Measurements from ENCODE around the gene STARD6.
A peak's percentile ranks its signal among the peaks of the same experiment; 100 is the strongest.

The STARD6 gene

GRCh38 chr18:54351186-54351585 is 6.5 kb downstream of the STARD6 start:
- DNase-seq (ENCODE audit: low read depth) = no peak
- no peak overlapping the region for H3K4me3 ChIP-seq (ENCODE audit: control insufficient read depth, low read depth, low read length)
- TF ChIP-seq CTCF (conservative IDR thresholded peaks at IDR 0.05; ENCODE audit: control insufficient read depth, insufficient read depth, low read depth, low read length) = no peak

DNA sequence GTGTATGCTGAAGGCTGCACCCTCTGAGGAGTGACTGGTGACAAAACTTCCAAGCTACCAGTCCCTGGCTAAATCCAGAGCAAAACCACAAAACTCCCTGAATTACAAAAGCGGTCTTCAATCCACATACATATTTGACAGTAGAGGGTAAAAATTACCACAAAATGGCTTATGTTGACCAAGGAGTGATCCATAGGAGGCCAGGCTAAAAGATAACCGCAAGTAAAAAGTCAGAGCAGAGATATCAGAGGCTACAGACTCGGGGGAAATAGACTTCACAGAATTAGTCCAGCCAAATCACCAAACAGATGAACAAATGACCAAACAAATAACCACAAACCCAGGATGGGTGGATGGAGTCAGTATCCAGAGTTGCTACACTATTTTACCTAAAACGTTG is 19.4 kb downstream of the STARD6 start:
- no peak for DNase-seq (ENCODE audit: low read depth)
- TF ChIP-seq CTCF (conservative IDR thresholded peaks at IDR 0.05; ENCODE audit: control insufficient read depth, insufficient read depth, low read depth, low read length) = no peak
- H3K4me3 ChIP-seq (ENCODE audit: control insufficient read depth, low read depth, low read length) = no peak overlapping the region

DNA sequence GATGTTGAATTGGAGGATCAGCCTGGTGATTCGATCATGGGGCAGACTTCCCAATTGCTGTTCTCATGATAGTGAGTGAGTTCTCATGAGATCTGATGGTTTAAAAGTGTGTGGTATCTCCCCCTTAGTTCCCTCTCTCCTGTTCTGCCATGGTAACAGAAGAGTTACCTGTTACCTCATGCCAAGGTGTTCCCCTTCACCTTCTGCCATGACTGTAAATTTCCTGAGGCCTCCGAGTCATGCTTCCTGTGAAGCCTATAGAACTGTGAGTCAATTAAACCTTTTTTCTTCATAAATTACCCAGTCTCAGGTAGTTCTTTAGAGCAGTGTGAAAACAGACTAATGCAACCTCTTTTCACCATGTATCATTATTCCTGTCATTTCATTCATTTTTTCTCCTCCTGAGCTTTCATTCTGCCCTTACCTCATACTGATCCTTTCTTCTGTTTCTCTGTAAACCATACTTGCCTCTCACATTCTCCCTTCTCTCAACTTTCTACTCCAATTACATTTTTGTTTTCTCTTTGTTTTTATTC is 22.0 kb downstream of the STARD6 start:
- DNase-seq (ENCODE audit: low read depth) = no peak
- no peak overlapping the region for H3K4me3 ChIP-seq (ENCODE audit: control insufficient read depth, low read depth, low read length)
- TF ChIP-seq CTCF (conservative IDR thresholded peaks at IDR 0.05; ENCODE audit: control insufficient read depth, insufficient read depth, low read depth, low read length) = no peak

DNA sequence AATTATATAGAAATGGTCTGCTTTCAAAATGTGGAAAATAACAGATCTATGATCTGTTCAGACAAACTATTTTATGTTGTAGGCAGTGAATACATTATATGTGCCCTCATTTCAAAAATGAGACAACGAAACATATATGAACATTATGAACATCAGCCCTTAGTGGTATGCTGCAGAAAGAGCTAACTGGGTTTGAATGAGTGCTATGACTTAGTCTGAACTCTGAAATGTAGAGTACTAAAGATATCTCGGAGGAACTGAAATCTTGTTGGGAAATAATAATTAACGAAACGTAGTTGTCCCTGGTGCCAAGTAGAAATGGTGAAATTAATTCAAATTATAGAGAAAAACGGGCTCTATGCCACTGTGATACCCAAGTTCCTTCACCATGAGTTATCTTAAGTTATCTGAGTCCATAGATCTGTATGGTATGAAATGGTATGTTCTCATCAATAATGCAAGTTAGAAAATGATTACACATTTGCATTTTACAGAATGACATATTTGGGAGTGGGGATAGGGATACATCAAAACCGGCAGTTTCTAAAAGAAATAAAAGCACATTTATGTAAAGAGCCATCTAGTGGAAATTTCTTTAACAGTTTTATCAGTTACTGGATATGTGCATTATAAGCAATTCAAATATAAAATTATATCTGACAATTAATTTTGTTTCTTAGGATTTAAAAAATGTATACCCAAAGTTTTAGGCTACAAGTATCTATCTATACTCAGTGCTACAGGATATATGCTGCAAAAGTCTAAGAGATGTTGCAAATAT is 26.7 kb downstream of the STARD6 start:
- no peak overlapping the region for H3K4me3 ChIP-seq (ENCODE audit: control insufficient read depth, low read depth, low read length)
- no peak for DNase-seq (ENCODE audit: low read depth)
- peak; percentile 5 for TF ChIP-seq CTCF (conservative IDR thresholded peaks at IDR 0.05; ENCODE audit: control insufficient read depth, insufficient read depth, low read depth, low read length)

DNA sequence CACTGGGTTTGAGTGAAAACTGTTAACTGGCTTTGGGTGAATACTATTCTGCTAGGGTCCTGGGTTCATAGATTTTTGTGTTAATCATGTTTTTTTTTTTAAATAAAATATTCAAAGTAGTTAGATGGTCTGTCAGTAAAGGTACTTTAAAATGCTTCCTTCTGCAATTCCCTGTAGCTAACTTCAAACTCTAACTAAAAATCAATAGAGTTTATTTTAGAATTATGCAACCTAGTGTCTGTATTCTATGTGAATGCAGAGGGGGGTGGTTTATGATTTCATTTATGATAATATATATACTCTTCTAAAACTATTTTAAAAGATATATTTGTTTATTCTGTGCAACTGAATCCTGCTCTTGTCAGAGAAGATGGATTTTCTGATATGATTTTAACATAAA is 27.9 kb downstream of the STARD6 start:
- no peak overlapping the region for H3K4me3 ChIP-seq (ENCODE audit: control insufficient read depth, low read depth, low read length)
- TF ChIP-seq CTCF (conservative IDR thresholded peaks at IDR 0.05; ENCODE audit: control insufficient read depth, insufficient read depth, low read depth, low read length) = no peak
- DNase-seq (ENCODE audit: low read depth) = no peak

GRCh38 chr18:54327818-54328217 is 29.8 kb downstream of the STARD6 start:
- TF ChIP-seq CTCF (conservative IDR thresholded peaks at IDR 0.05; ENCODE audit: control insufficient read depth, insufficient read depth, low read depth, low read length) = no peak
- DNase-seq (ENCODE audit: low read depth) = peak; percentile 13
- H3K4me3 ChIP-seq (ENCODE audit: control insufficient read depth, low read depth, low read length) = no peak overlapping the region

All from fibroblast of mammary gland (primary cell).